Spleen (tissue), 7 donors: ENCODE results near the gene KCNQ4.
A peak's percentile ranks its signal among the peaks of the same experiment; 100 is the strongest.

Experiments
- POLR2A ChIP-seq, 3 donors: fragments of 450-650 bp; IDR thresholded peaks; one replicate each; pipeline ENCODE4 v1.5.1; 2017; ENCODE audit warnings: antibody characterized with exemption in 3 of 3, mild to moderate bottlenecking in 1 of 3
- TF ChIP-seq, protein P1 (sequence below), 11 experiments: fragments of 200-600 bp in 7 of 11; fragments of 450-650 bp in 4 of 11; sonication (generic) in 4 of 11; IDR thresholded peaks in 8 of 11; conservative IDR thresholded peaks in 3 of 11; 1 replicate in 7 of 11; 2 replicates in 4 of 11; pipeline versions ENCODE4 v1.4.0 to v1.8.0; 2016 to 2021; ENCODE audit warnings: antibody characterized with exemption in 11 of 11, inconsistent platforms in 4 of 11, mild to moderate bottlenecking in 1 of 11
- donor health status: DM: no; HTN: no; CAD: no; lungs with moderate emphysema.
- donor health status: DM: no; HTN: no; CAD: no.
- donor health status: DM: no; HTN: no; CAD: no.

GRCh38 chr1:40848530-40849189, 65.1 kb downstream of the KCNQ4 start:
- TF ChIP-seq, protein P1, sequence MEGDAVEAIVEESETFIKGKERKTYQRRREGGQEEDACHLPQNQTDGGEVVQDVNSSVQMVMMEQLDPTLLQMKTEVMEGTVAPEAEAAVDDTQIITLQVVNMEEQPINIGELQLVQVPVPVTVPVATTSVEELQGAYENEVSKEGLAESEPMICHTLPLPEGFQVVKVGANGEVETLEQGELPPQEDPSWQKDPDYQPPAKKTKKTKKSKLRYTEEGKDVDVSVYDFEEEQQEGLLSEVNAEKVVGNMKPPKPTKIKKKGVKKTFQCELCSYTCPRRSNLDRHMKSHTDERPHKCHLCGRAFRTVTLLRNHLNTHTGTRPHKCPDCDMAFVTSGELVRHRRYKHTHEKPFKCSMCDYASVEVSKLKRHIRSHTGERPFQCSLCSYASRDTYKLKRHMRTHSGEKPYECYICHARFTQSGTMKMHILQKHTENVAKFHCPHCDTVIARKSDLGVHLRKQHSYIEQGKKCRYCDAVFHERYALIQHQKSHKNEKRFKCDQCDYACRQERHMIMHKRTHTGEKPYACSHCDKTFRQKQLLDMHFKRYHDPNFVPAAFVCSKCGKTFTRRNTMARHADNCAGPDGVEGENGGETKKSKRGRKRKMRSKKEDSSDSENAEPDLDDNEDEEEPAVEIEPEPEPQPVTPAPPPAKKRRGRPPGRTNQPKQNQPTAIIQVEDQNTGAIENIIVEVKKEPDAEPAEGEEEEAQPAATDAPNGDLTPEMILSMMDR (IDR thresholded peaks at IDR 0.05 in 8 of 11, conservative IDR thresholded peaks at IDR 0.05 in 3 of 11), result peak; percentile 41 to 84 (median 68)
- TF ChIP-seq POLR2A (IDR thresholded peaks at IDR 0.05), result no peak
